Small intestine (tissue), 7 donors: ENCODE measurements around the gene ENTPD1. TPM values are rescaled to one million over a fixed set of nuclear protein-coding genes. Genes with fewer than 3 reads are reported as not detected.
"Not testable (repeated sequence)": the region's sequence is repeated elsewhere in the genome, so short reads cannot be mapped to it uniquely, and the experiment has no call there.

Source experiments
- DNase-seq, 2 donors: peaks; one replicate each; pipeline versions ENCODE4 v3.0.0 to v3.0.0-alpha.2; 2013
- FAIRE-seq: peaks from 2 replicates; lab custom pipeline; 2012; peaks lifted over from hg19 to GRCh38; lab: Jason Lieb, UNC
- H3K27ac ChIP-seq, 3 donors: one replicate each; pipeline ENCODE4 v1.5.1; 2013; ENCODE audit warnings: low read length in 2 of 3, mild to moderate bottlenecking in 2 of 3, control low read depth in 1 of 3, inconsistent platforms in 1 of 3, low read depth in 1 of 3, moderate library complexity in 1 of 3
- H3K27me3 ChIP-seq, 3 donors: one replicate each; pipeline ENCODE4 v1.6.1; 2013; ENCODE audit warnings: low read length in 3 of 3, inconsistent platforms in 1 of 3; ENCODE audit not compliant: control insufficient read depth in 3 of 3, insufficient read depth in 3 of 3
- H3K36me3 ChIP-seq, 3 donors: one replicate each; pipeline ENCODE4 v1.6.1; 2013; ENCODE audit warnings: low read length in 3 of 3, inconsistent platforms in 1 of 3, low read depth in 1 of 3, mild to moderate bottlenecking in 1 of 3, moderate library complexity in 1 of 3; ENCODE audit not compliant: control insufficient read depth in 3 of 3, insufficient read depth in 2 of 3
- H3K4me1 ChIP-seq, 3 donors: one replicate each; pipeline ENCODE4 v1.6.1; 2013; ENCODE audit warnings: low read length in 2 of 3, inconsistent platforms in 1 of 3, low read depth in 1 of 3, mild to moderate bottlenecking in 1 of 3, moderate library complexity in 1 of 3; ENCODE audit not compliant: control insufficient read depth in 3 of 3, insufficient read depth in 2 of 3
- H3K4me3 ChIP-seq, 3 donors: one replicate each; pipeline ENCODE4 v1.5.1; 2013; ENCODE audit warnings: low read length in 3 of 3, control low read depth in 1 of 3, inconsistent platforms in 1 of 3, low read depth in 1 of 3, mild to moderate bottlenecking in 1 of 3, moderate library complexity in 1 of 3
- H3K9me3 ChIP-seq, 2 donors: one replicate each; pipeline ENCODE4 v1.6.1; 2013; ENCODE audit warnings: low read depth in 1 of 2, low read length in 1 of 2; ENCODE audit not compliant: control insufficient read depth in 2 of 2, insufficient read depth in 1 of 2
- WGBS, 3 donors: extraction: QIAGEN DNeasy Blood & Tissue Kit; methylation state at CpG; one replicate each; pipeline ENCODE4 v1.1.7; 2013; 5-methylcytosine and 5-hydroxymethylcytosine counted together
- polyA plus RNA-seq, 4 donors: library from polyadenylated mRNA; stranded (reverse) in 3 of 4; unstranded in 1 of 4; fragments of 200-250 nt in 3 of 4; fragments of 120-200 nt in 1 of 4; gene quantifications; one replicate each; pipeline versions ENCODE4 v1.2.1 to v1.2.3, GENCODE V29; 2013
- donor health status: healthy with polysubstance abuse.
- donor health status: control.
- donor health status: control.
- donor health status: Bipolar disorder and iron deficiency.
- donor health status: healthy.

The ENTPD1 gene
- polyA plus RNA-seq, 4 donors, result 1.3 to 13.6 (median 7.5) TPM

GRCh38 chr10:95794195-95794594, 38.2 kb downstream of the ENTPD1 start:
- Histone ChIP-seq H3K27ac (no peak overlapping the region), H3K4me1 (peaks cover 0 to 2% (median 0%) of the 10 kb centered on the region in 3 donors), H3K4me3 (no peak overlapping the region), H3K36me3 (no peaks in the 10 kb centered on the region), H3K9me3 (no peaks in the 10 kb centered on the region), H3K27me3 (no peaks in the 10 kb centered on the region)
- DNase-seq, result no peak
- 69 to 86% (median 82%) methylated on average over 3 of the region's 3 CpGs for WGBS, 3 donors
- no peak for FAIRE-seq

GRCh38 chr10:95795602-95796001, 39.6 kb downstream of the ENTPD1 start:
- no peak for DNase-seq
- H3K27me3 ChIP-seq, result no peaks in the 10 kb centered on the region
- no peak overlapping the region for H3K4me3 ChIP-seq
- no peak for FAIRE-seq
- H3K27ac ChIP-seq, result no peak overlapping the region
- peaks cover 0 to 2% (median 0%) of the 10 kb centered on the region in 3 donors for H3K4me1 ChIP-seq
- 80 to 88% (median 85%) methylated on average over 3 of the region's 3 CpGs for whole genome bisulfite sequencing, 3 donors
- no peaks in the 10 kb centered on the region for H3K36me3 ChIP-seq
- H3K9me3 ChIP-seq, result no peaks in the 10 kb centered on the region

GRCh38 chr10:95796504-95796903, 40.5 kb downstream of the ENTPD1 start:
- no peak for DNase-seq
- Histone ChIP-seq H3K9me3 (no peaks in the 10 kb centered on the region), H3K27me3 (no peaks in the 10 kb centered on the region), H3K27ac (no peak overlapping the region), H3K4me3 (no peak overlapping the region), H3K4me1 (peaks cover 0 to 2% (median 0%) of the 10 kb centered on the region in 3 donors), H3K36me3 (no peaks in the 10 kb centered on the region)
- no peak for FAIRE-seq

- Histone ChIP-seq H3K4me1 (peaks cover 0 to 2% (median 0%) of the 10 kb centered on the region in 3 donors), H3K4me3 (no peak overlapping the region), H3K9me3 (no peaks in the 10 kb centered on the region), H3K27me3 (no peaks in the 10 kb centered on the region), H3K27ac (no peak overlapping the region), H3K36me3 (no peaks in the 10 kb centered on the region)
- DNase-seq (no peak), FAIRE-seq (no peak)
Measured at GRCh38 chr10:95798096-95798855, 42.3 kb downstream of the ENTPD1 start.

GRCh38 chr10:95800286-95800685, 44.3 kb downstream of the ENTPD1 start:
- not testable (repeated sequence) for H3K27me3 ChIP-seq, FAIRE-seq, H3K9me3 ChIP-seq, H3K4me1 ChIP-seq, H3K27ac ChIP-seq, H3K4me3 ChIP-seq, H3K36me3 ChIP-seq, DNase-seq
- 69 to 89% (median 85%) methylated on average over 2 of the region's 2 CpGs for WGBS, 3 donors

GRCh38 chr10:95806687-95807380, 50.9 kb downstream of the ENTPD1 start:
- H3K4me3 ChIP-seq, FAIRE-seq, H3K27ac ChIP-seq, H3K4me1 ChIP-seq, H3K27me3 ChIP-seq, H3K36me3 ChIP-seq, DNase-seq: not testable (repeated sequence)
- peaks cover 0 to 13% of the 10 kb centered on the region in 2 donors for H3K9me3 ChIP-seq
- 74 to 85% (median 83%) methylated on average over 11 of the region's 11 CpGs for WGBS, 3 donors

- peaks cover 0 to 13% of the 10 kb centered on the region in 2 donors for H3K9me3 ChIP-seq
- not testable (repeated sequence) for H3K4me3 ChIP-seq, DNase-seq, FAIRE-seq, H3K4me1 ChIP-seq, H3K27ac ChIP-seq, H3K36me3 ChIP-seq, H3K27me3 ChIP-seq
- WGBS, 3 donors, result 80 to 86% (median 86%) methylated on average over 7 of the region's 8 CpGs
Measured at GRCh38 chr10:95808705-95809308, 52.8 kb downstream of the ENTPD1 start.

- H3K36me3 ChIP-seq, result no peaks in the 10 kb centered on the region
- 95 to 97% (median 96%) methylated on average over 38 to 64 of the region's 64 CpGs for WGBS, 3 donors
- DNase-seq (no peak), FAIRE-seq (no peak)
- no peak overlapping the region for H3K27ac ChIP-seq
- no peak overlapping the region for H3K4me3 ChIP-seq
- H3K9me3 ChIP-seq, result peaks cover 0 to 13% of the 10 kb centered on the region in 2 donors
- H3K27me3 ChIP-seq, result no peaks in the 10 kb centered on the region
- no peaks in the 10 kb centered on the region for H3K4me1 ChIP-seq
Measured at GRCh38 chr10:95809370-95810197, 53.6 kb downstream of the ENTPD1 start.
